ENCODE data around the gene PPM1H.

The PPM1H gene

GRCh38 chr12:62933602-62934238 is 1.2 kb downstream of the PPM1H start:
- peak overlapping the region; percentile 41 for H3K4me3 ChIP-seq (ENCODE audit: low read depth, low read length)
- peak; percentile 6 for DNase-seq (ENCODE audit: low read depth)
- TF ChIP-seq POLR2A (IDR thresholded peaks at IDR 0.05; ENCODE audit: extremely low read depth, insufficient read length), result no peak

GRCh38 chr12:62933220-62933601 is 1.7 kb downstream of the PPM1H start:
- H3K4me3 ChIP-seq (ENCODE audit: low read depth, low read length), result no peak overlapping the region
- no peak for TF ChIP-seq MAX (IDR thresholded peaks at IDR 0.05; ENCODE audit: low read depth, low read length)
- no peak for DNase-seq (ENCODE audit: low read depth)

GRCh38 chr12:62931477-62931876 is 3.5 kb downstream of the PPM1H start:
- H3K4me3 ChIP-seq (ENCODE audit: low read depth, low read length), result no peak overlapping the region
- TF ChIP-seq MAX (IDR thresholded peaks at IDR 0.05; ENCODE audit: low read depth, low read length), result no peak
- no peak for TF ChIP-seq POLR2A (IDR thresholded peaks at IDR 0.05; ENCODE audit: extremely low read depth, insufficient read length)
- no peak for TF ChIP-seq CTCF (IDR thresholded peaks at IDR 0.05; ENCODE audit: low read depth, low read length)
- TF ChIP-seq MYC (IDR thresholded peaks at IDR 0.05; ENCODE audit: low read depth, low read length), result no peak
- DNase-seq (ENCODE audit: low read depth), result no peak

GRCh38 chr12:62930546-62931425 is 4.2 kb downstream of the PPM1H start:
- TF ChIP-seq CTCF (IDR thresholded peaks at IDR 0.05; ENCODE audit: low read depth, low read length) (no peak), MYC (IDR thresholded peaks at IDR 0.05; ENCODE audit: low read depth, low read length) (no peak), MAX (IDR thresholded peaks at IDR 0.05; ENCODE audit: low read depth, low read length) (no peak), POLR2A (IDR thresholded peaks at IDR 0.05; ENCODE audit: extremely low read depth, insufficient read length) (no peak)
- no peak for DNase-seq (ENCODE audit: low read depth)
- no peak overlapping the region for H3K4me3 ChIP-seq (ENCODE audit: low read depth, low read length)

GRCh38 chr12:62928632-62929031 is 6.3 kb downstream of the PPM1H start:
- no peak for DNase-seq (ENCODE audit: low read depth)
- no peak for TF ChIP-seq CTCF (IDR thresholded peaks at IDR 0.05; ENCODE audit: low read depth, low read length)
- TF ChIP-seq MAX (IDR thresholded peaks at IDR 0.05; ENCODE audit: low read depth, low read length), result no peak
- TF ChIP-seq MYC (IDR thresholded peaks at IDR 0.05; ENCODE audit: low read depth, low read length), result no peak
- TF ChIP-seq POLR2A (IDR thresholded peaks at IDR 0.05; ENCODE audit: extremely low read depth, insufficient read length), result no peak
- H3K4me3 ChIP-seq (ENCODE audit: low read depth, low read length), result no peak overlapping the region

GRCh38 chr12:62925680-62926079 is 9.3 kb downstream of the PPM1H start:
- H3K4me3 ChIP-seq (ENCODE audit: low read depth, low read length), result no peak overlapping the region
- no peak for DNase-seq (ENCODE audit: low read depth)
- TF ChIP-seq MAX (IDR thresholded peaks at IDR 0.05; ENCODE audit: low read depth, low read length) (no peak), POLR2A (IDR thresholded peaks at IDR 0.05; ENCODE audit: extremely low read depth, insufficient read length) (no peak), CTCF (IDR thresholded peaks at IDR 0.05; ENCODE audit: low read depth, low read length) (no peak), MYC (IDR thresholded peaks at IDR 0.05; ENCODE audit: low read depth, low read length) (no peak)
